GM21381 (cell line): Measurements from ENCODE around the gene DCAF17.
A peak's percentile ranks its signal among the peaks of the same experiment; 100 is the strongest.

Source experiments
- ATAC-seq: cut with Tn5 transposase; IDR thresholded peaks from one replicate; pipeline ENCODE4 v1.9.1; 2021; ENCODE audit warnings: mild to moderate bottlenecking, moderate library complexity; ENCODE audit not compliant: unreplicated experiment

The DCAF17 gene, protein sequence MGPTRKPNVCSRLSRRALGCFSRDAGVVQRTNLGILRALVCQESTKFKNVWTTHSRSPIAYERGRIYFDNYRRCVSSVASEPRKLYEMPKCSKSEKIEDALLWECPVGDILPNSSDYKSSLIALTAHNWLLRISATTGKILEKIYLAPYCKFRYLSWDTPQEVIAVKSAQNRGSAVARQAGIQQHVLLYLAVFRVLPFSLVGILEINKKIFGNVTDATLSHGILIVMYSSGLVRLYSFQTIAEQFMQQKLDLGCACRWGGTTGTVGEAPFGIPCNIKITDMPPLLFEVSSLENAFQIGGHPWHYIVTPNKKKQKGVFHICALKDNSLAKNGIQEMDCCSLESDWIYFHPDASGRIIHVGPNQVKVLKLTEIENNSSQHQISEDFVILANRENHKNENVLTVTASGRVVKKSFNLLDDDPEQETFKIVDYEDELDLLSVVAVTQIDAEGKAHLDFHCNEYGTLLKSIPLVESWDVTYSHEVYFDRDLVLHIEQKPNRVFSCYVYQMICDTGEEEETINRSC

DNA sequence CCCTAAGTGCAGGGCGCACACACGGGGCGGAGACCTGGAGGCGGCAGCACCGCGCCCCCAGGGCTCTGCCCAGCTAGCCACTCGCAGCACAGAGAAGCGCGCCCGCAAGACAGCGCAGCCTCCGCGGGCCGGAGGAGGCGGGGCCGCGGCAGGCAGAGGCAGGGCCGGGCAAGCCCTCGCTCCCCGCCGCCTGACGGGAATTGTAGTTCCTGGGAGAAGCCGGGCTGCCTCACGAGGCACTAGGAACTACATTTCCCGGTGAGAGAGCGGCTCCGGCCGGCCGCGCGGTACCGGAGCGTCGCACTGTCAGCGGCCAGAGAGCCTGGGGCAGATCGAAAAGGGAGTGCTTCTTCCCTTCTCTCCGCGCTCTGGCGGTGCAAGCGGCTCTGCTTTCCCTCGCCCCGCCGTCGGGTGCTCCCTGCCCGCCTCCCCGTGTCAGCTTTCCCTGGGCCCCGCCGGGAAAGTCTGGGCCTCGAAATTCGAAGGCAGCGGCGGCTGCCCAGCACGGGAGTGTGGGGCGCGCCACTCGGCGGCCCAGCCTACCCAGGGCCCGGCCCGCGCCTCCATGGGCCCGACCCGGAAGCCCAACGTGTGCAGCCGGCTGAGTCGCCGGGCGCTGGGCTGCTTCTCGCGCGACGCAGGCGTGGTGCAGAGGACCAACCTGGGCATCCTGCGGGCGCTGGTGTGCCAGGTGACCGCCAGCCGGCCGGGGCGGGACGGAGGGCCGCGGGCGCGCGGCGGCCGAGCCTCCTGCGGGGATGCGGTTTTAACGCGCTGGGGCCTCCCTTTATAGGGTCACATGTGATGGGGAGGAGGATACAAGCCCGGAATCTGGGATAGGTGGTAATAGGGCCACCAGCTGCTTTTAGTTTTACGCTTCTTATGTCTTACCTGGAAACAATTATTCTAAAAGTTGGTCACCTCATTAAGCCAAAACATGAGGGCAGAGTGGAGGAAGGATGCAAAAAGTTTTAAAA lies at the start of gene DCAF17:
Gene DCAF17, plus strand, starts transcription at position 214 of the 977 bp plus-strand sequence. Its CDS starts 352 bp downstream, at position 566.
- ATAC-seq, result peak; percentile 91

DNA sequence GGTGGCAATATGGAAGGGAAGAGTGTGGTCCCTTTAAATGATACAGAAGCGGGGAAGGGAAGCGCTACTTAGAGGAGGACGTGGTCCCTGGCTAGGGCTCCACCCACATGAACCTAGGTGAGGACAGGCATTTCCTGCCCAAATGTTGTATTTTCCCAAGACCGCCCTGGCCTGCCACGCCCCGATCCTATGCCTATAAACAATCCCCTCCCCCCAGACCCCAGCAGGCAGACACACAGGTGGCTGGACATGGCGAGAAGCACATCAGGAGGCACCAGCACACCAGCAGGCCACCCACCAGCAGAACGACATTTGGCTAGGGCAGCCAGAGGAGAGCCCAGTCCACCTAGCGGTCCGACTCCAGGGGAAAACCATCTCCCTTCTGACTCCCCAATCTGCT lies 47.4 kb upstream of the DCAF17 start:
- ATAC-seq, result no peak

DNA sequence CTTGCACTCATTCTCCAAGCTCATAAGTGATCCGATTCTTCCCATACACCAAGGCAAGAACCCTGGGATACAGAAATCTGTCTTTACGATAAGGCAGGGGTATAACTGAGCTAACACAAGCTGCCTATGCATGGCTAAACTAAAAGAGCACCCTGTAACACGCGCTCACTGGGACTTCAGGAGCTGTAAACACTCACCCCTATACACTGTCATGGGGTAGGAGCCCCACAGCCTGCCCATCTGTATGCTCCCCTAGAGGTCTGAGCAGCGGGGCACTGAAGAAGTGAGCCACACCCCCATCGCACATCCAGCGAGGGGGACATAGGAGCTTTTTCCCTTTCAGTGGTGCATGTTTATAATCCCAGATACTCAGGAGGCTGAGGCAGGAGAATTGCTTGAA lies 47.0 kb upstream of the DCAF17 start:
- ATAC-seq, result no peak

DNA sequence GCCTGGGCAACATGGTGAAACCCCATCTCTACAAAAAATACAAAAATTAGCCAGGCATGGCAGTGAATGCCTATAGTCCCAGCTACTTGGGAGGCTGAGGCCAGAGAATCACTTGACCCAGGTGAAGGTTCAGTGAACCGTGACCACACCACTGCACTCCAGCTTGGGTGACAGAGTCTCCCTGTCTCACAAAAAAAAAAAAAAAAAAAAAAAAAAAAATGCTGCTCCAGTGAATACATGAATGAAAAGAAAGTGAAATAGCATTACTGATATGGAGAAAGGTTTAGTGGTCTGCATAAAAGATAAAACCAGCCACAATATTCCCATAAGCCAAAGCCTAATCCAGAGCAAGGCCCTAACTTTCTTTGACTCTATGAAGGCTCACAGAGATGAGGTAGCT lies 44.7 kb upstream of the DCAF17 start:
- peak; percentile 55 for ATAC-seq

DNA sequence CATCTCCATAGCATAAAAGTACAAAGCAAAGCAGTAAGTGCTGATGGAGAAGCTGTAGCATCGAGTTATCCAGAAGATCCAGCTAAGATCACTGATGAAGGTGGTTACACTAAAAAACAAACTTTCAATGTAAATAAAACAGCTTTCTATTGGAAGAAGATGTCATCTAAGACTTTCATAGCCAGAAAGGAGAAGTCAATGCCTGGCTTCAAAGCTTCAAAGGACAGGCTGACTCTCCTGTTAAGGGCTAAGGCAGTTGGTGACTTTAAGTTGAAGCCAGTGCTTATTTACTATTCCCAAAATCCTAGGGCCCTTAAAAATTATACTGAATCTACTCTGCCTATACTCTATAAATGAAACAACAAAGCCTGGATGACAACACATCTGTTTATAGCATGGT lies 44.2 kb upstream of the DCAF17 start:
- ATAC-seq, result peak; percentile 15

DNA sequence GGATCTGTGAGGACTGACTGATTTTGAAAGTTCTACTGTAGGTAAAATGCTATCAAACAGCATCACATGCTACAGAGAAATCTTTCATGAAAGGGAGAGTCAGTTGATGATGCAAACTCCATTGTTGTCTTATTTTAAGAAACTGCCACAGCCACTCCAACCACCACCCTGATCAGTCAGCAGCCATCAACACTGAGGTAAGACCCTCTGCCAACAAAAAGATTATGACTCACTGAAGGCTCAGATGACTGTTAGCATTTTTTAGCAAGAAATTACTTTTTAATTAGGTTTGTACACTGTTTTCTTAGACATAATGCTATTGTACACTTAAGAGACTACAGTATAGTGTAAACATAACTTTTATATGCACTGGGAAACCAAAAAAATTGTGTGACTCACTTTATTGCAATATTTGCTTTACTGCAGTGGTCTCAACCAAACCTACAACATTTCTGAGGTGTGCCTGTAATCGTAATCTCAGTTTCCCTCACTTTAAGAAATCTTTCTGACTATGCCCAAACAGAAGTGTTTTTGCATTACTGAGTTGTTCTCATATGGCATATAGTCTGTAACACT lies 43.0 kb upstream of the DCAF17 start:
- no peak for ATAC-seq

DNA sequence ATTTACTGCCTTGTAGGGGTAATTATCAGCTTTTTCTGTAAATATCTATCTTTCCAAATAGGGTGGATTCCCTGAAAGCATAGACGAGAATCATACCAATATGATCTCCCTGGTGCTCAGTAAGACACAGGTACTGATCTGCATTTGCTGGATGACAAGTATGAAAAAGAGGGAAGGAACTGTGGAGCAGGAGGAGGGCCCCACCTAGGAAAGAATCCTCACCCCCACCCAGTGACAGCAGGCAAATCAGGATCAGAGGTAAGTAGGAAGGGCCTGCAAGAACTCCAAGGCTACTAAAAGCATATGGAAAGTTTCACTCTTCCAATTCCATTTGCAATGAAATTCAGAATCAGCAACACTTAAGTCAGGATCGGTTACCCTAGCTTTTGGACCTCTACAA lies 42.5 kb upstream of the DCAF17 start:
- ATAC-seq, result no peak

DNA sequence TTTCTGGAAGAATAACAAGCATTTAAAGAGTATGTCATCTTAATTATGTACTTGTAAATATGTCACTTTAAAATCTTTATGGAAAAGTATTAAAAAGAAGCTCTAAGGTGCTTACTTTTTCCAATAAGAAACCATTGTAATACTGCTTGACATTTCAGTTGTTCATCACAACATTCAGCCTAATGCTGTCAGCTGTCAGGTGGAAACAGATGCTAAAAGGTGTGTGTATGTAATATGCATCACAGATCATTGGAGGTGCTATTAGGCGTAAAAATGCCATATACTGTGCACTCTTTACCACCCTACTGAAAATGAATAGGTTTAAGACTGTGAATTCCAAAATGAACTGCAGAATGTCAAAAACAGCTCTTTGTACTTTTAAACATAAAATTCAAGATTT lies 40.5 kb upstream of the DCAF17 start:
- no peak for ATAC-seq

DNA sequence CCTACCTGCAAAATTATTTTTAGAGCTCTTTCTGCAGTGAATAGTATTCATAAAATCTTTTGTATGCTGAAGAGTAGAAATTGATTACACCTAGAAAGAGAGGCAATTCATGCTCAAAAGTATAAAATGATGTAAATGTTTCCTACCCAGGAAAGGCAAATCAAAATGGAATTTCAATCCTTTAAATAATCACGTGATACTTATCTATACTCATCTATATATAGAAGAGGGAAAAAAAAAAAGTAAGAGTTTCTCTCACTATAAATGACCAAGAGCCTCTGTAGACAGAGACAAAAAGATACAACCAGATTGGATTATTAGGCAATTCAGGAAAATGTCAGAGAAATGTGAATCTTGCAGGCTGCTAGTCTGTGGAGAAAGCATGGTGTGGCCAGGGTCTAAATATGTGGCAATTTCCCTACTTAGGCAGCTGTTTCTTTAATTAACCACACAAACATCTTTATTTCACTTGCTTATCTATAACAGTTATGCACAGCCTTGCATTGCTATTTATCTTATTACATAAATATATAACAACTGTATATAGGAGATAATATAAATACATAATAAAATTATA lies 39.8 kb upstream of the DCAF17 start:
- no peak for ATAC-seq

DNA sequence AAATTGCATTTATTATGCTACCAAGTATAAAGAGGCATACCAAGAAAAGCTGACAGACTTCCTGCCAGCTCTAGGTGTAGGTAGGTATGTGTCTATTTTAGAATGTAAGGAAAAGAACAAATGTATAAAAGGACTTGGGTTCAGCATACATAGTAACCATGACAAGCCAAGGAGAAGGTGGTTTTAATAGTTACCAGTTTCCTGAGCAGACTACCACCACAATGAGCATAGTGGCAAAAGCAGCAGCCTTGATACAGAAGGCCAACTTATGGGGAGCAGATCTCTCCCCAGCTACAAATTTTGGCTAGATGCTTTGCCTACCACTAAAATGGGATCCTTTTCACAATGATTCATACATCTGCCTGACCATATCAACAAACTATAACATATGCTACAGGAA lies 34.7 kb upstream of the DCAF17 start:
- no peak for ATAC-seq

DNA sequence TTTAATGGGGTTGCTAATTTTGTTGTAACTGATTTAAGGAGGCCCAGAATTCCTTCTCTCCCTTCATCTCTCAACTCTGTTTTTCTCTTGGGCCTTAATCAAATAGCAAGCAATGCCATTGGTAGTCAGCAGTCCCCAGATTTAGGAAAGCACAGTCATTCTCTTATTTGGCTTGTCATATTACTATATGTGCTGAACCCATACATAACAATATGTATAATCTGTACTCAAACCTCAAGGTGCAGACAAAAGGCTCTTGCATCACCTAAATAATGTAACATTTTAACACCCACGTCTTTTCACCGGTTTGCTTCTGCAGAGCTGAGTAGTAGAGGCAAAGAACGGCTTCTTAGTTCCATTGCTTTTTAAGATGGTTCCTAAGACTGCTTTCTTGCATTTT lies 33.6 kb upstream of the DCAF17 start:
- ATAC-seq, result no peak

DNA sequence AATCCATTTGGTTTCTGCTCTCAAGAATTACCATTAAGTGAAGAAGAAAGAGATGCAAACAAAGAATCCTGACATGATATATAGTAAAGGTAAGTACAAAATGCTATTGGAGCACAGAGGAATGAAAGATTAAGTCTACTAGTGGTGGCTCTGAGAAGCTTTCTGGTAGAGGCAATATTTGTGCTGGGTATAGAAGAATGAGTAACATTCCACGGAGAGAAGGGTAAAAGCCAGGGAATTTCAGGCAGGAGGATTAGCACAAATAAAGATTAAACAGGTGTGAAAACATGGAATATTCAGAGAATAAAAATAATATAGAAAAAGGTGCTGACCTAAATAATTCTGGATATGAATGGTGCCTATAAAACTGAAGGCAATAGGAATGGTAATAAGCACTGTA lies 32.1 kb upstream of the DCAF17 start:
- no peak for ATAC-seq

DNA sequence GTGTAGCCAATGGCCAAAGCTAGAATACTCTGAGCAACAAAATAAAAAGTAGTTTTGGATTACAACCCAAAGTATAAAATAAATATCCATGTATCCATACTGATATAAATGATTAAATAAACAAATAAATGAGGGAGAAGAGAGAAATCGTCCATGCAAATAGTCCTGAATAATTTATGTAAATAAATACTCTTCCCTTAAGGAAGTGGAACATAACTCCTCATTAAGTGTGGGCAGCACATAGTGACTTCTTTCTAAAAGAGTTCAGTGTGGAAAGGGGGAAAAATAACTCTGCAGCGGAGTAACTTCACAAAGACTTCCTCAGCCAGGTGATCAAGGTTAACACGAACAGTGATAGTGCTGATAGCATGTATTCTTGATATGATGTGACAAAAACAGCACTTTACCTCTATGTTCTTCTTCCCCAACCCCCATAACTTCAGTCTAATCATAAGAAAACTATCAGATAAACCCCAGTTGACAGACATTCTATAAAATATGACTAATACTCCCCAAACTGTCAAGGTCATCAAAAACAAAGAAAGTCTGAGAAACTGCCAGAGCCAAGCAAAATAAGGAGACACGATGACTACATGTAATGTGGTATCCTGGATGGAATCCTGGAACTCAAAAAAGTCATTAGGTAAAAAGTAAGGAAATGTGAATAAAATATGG lies 31.0 kb upstream of the DCAF17 start:
- no peak for ATAC-seq

DNA sequence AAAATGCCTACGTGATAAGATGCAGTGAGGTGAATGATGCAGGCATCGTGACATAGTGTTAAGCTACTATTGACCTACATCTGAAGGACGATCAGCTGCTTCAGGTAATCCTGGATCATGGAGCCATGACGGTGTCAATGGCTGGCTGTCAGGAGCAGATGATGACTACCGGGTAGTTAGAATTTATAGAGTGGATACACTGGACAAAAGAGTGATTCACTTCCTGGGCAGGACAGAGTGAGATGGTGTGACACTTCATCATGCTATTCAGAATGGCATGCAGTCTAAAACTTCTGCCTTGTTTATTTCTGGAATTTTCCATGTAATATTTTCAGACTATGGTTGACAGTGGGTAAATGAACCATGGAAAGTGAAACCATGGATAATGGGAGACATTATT lies 29.8 kb upstream of the DCAF17 start:
- no peak for ATAC-seq

DNA sequence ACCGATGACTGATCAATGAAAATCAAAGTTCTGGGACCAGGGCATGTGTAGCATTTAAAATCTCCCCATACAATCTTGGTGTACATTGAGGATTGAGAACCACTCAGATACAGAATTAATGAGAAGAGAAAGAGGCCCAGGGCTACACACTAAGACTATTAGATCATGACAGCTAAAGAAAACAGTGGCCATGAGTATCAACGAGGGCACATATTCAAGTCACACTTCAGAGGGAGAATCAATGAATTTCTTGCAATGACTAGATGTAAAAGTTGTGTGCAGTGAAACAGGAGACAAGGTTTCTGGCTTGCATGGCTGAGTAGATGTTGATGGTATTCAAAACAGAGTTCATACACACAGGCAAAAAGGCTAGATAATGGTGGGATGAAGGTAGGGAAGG lies 29.3 kb upstream of the DCAF17 start:
- no peak for ATAC-seq

DNA sequence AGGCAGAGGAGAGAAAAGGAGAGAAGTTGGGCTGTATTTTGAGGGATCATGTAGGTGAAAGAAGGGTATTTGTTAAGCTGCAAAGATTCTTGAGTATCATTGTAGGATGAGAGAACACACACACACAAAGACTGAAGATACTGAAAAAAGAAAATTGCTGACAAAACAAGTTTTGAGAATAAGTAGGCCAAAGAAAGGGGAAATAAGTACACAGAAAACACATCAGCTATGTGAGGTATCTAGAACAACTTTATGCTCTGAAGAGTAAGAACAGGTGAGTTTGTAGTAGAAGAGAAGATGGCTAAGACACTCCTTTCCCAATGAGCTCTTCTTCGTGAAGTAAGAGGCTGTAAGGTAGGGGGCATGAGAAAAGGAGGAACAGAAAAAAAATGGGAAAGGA lies 28.5 kb upstream of the DCAF17 start:
- no peak for ATAC-seq

DNA sequence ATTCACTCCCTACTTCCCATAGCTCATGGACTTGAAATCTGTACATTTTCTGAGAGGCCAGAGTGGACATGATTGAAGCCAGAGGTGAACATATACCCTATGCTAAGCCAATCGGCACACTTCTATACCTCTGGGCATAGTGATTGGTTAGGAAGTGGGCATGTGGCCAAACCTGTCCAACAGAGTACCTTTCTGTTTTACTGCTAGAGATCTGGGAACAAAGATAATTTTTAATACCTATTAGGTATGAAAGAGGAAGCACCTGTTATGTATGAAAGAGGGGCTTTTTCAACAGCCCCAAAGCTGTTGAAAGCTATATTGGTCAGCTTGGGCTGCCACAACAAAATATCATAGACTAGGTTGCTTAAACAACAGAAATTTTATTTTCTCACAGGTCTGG lies 28.0 kb upstream of the DCAF17 start:
- peak; percentile 54 for ATAC-seq

DNA sequence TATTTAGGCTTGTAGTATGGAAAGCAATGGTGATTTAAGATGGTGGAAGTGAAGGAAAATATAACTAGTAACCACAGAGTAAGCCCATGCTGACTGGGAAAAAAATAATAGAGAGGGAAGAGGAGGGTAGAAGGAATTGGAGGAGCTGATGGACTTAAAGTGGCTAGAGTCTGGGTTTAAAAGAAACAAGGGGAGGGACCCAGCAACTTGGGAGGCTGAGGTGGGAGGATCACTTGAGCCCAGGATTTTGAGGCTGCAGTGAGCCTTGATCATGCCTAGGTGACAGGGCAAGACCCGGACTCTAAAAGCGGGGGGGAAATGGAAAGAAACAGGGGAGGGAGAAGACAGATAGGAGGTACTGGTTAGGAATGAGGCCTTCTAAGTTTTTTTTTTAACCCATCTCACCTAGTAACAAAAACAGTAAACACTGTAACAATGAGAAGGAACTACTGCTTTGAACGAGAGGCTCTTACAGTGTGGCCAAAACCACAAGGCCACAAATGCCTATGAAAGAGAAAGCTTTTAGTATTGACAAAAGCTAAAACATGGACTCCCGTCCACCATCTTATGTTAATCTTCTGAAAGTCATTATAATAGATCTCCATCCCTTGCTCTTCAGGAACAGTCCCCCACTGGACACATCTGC lies 26.9 kb upstream of the DCAF17 start:
- ATAC-seq, result peak; percentile 59

DNA sequence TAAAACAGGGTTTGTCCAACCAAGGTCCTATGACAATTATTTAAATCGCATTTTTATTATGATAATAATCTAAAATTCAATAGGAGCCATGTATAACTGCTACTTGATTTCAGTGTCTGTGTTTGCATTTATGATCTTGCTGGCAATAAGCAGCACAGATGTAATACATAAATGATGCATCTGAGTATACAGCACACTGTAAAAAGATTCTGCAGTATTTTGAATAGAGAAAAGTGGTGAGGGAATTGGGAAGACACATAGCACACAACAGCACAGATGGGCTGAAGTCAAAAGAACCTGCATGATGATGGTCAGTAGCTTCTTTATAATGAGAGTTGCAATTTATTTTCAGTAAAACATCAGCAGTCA lies 26.4 kb upstream of the DCAF17 start:
- ATAC-seq, result no peak

DNA sequence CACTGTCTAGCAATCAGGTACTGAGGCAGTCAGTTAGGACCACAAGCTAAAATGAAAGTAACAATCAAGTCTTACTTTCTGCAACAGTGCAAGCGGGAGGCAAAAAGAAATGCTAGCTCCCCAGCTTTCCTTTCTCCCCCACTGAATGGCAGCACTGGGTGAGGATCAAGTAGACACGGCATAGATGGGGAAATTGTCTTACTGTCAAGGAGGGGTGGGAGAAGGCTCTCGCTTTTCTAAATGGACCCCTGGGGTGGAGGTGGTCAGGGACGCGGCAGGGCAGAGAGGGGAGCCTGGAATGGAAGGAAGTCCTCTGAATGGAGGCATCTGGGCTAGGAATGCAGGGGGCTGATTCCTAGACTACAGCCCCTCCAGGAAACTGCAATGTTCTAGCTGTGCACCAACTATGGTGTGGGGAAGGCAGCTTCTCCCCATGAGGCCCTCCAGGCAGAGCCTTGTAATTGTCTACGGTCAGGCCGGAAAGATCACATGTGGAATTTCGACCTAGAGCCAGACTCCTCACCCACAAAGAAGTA lies 24.5 kb upstream of the DCAF17 start:
- ATAC-seq, result no peak
